Measurements from ENCODE around the gene ADAM12. TPM values are rescaled to one million over a fixed set of nuclear protein-coding genes. Genes with fewer than 3 reads are reported as not detected.

The ADAM12 gene
- total and polyA plus RNA-seq, 4 donors, result 0.03 to 0.33 (median 0.19) TPM

GRCh38 chr10:126255313-126255712 lies 133.0 kb downstream of the ADAM12 start:
- Histone ChIP-seq H3K36me3 (ENCODE audit: control insufficient read depth in 4 of 4, insufficient read depth in 3 of 4, low read depth in 1 of 4, low read length in 3 of 4) (no peaks in the 10 kb centered on the region), H3K9ac (ENCODE audit: low read depth in 1 of 2, low read length in 2 of 2) (no peak overlapping the region), H3K27me3 (ENCODE audit: control insufficient read depth in 4 of 4, insufficient read depth in 4 of 4, low read length in 3 of 4) (no peaks in the 10 kb centered on the region), H3K4me1 (ENCODE audit: control insufficient read depth in 4 of 4, insufficient read depth in 4 of 4, low read length in 3 of 4) (no peaks in the 10 kb centered on the region), H3K4me3 (ENCODE audit: low read depth in 1 of 3, low read length in 3 of 3) (no peak overlapping the region), H3K27ac (ENCODE audit: low read depth in 1 of 2, low read length in 2 of 2) (no peak overlapping the region), H3K9me3 (ENCODE audit: control insufficient read depth in 4 of 4, low read length in 3 of 4) (peaks cover 0 to 3% (median 0%) of the 10 kb centered on the region in 4 donors)
- no peak for DNase-seq (ENCODE audit: low spot score)
- TF ChIP-seq HNF4G (IDR thresholded peaks at IDR 0.05) (no peak), RAD21 (IDR thresholded peaks at IDR 0.05) (no peak), NR2F2 (IDR thresholded peaks at IDR 0.05) (no peak), FOXA2 (IDR thresholded peaks at IDR 0.05) (no peak), JUND (IDR thresholded peaks at IDR 0.05) (no peak), ZBTB33 (IDR thresholded peaks at IDR 0.05) (no peak), CTCF (IDR thresholded peaks at IDR 0.05; ENCODE audit: low read depth, low read length, missing input control) (no peak), ATF3 (IDR thresholded peaks at IDR 0.05) (no peak), YY1 (IDR thresholded peaks at IDR 0.05) (no peak), REST (IDR thresholded peaks at IDR 0.05) (no peak), TAF1 (conservative IDR thresholded peaks at IDR 0.05) (no peak), EGR1 (IDR thresholded peaks at IDR 0.05; ENCODE audit: low read depth in 2 of 2) (no peak), MAX (IDR thresholded peaks at IDR 0.05) (no peak)
- 70% methylated on average over 8 of the region's 8 CpGs for WGBS

GRCh38 chr10:126253611-126253998 lies 134.7 kb downstream of the ADAM12 start:
- 71% methylated on average over 4 of the region's 4 CpGs for WGBS
- no peak for DNase-seq (ENCODE audit: low spot score)
- no peak for TF ChIP-seq JUND (IDR thresholded peaks at IDR 0.05)
- TF ChIP-seq ATF3 (IDR thresholded peaks at IDR 0.05), result no peak
- TF ChIP-seq FOXA2 (IDR thresholded peaks at IDR 0.05), result no peak
- TF ChIP-seq SP1 (IDR thresholded peaks at IDR 0.05), result no peak
- TF ChIP-seq RXRA (IDR thresholded peaks at IDR 0.05), result no peak
- no peak for TF ChIP-seq TAF1 (conservative IDR thresholded peaks at IDR 0.05)
- no peak overlapping the region for H3K9ac ChIP-seq (ENCODE audit: low read depth in 1 of 2, low read length in 2 of 2)
- no peaks in the 10 kb centered on the region for H3K27me3 ChIP-seq (ENCODE audit: control insufficient read depth in 4 of 4, insufficient read depth in 4 of 4, low read length in 3 of 4)
- H3K4me1 ChIP-seq (ENCODE audit: control insufficient read depth in 4 of 4, insufficient read depth in 4 of 4, low read length in 3 of 4), result no peaks in the 10 kb centered on the region
- no peak overlapping the region for H3K4me3 ChIP-seq (ENCODE audit: low read depth in 1 of 3, low read length in 3 of 3)
- H3K36me3 ChIP-seq (ENCODE audit: control insufficient read depth in 4 of 4, insufficient read depth in 3 of 4, low read depth in 1 of 4, low read length in 3 of 4), result no peaks in the 10 kb centered on the region
- H3K27ac ChIP-seq (ENCODE audit: low read depth in 1 of 2, low read length in 2 of 2), result no peak overlapping the region
- H3K9me3 ChIP-seq (ENCODE audit: control insufficient read depth in 4 of 4, low read length in 3 of 4), result peaks cover 0 to 3% (median 0%) of the 10 kb centered on the region in 4 donors

All from liver (tissue), 9 donors.